Activated T-cell treated with anti-CD3 and anti-CD28 coated beads, Interleukin-2, amount 50 U/mL, for 4 hours (primary cell): ENCODE results near the gene DCAF17. TPM values are rescaled to one million over a fixed set of nuclear protein-coding genes. Genes with fewer than 3 reads are reported as not detected.

Experiments
- ATAC-seq, 2 donors: fragments of 200-7000 bp; cut with Tn5 transposase; one replicate each; pipeline ENCODE4 v1.10.0; 2021
- DNase-seq: peaks from one replicate; pipeline ENCODE4 v3.0.0-alpha.2; 2020
- H3K27me3 Mint-ChIP-seq: one replicate; pipeline ENCODE4 v1.8.0; 2021; ENCODE audit warnings: low read depth, mixed read lengths
- H3K36me3 Mint-ChIP-seq: one replicate; pipeline ENCODE4 v1.8.0; 2022; ENCODE audit warnings: mixed read lengths; ENCODE audit not compliant: insufficient read depth
- H3K4me1 Mint-ChIP-seq: one replicate; pipeline ENCODE4 v1.8.0; 2021; ENCODE audit warnings: low read depth, mixed read lengths
- H3K4me3 Mint-ChIP-seq: one replicate; pipeline ENCODE4 v1.8.0; 2021; ENCODE audit warnings: mild to moderate bottlenecking, moderate library complexity, mixed read lengths
- H3K9me3 Mint-ChIP-seq: one replicate; pipeline ENCODE4 v1.8.0; 2021; ENCODE audit warnings: mixed read lengths
- total RNA-seq, 3 donors: library from RNA; stranded (reverse); gene quantifications; one replicate each; pipeline ENCODE4 v1.2.1, GENCODE V29; 2021

DCAF17 gene
- total RNA-seq, 3 donors from 2014 or later: 19.1 to 26.9 (median 23.0) TPM

DNA sequence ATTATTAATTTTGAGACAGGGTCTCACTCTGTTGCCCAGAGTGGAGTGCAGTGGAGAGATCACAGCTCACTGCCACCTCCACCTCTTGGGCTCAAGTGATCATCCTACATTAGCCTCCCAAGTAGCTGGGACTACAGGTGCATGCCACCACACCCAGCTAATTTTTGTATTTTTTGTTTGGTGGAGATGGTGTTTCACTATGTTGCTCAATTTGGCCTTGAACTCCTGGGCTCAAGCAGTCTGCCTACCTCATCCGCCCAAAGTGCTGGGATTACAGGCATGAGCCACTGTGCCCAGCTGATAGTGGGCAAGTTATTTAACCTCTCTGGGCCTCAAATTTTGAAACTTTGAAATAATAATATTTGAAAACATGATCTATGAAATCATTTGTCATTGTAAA is 26.5 kb downstream of the DCAF17 start:
- no peaks in the 10 kb centered on the region for H3K9me3 Mint-ChIP-seq
- H3K27me3 Mint-ChIP-seq: no peaks in the 10 kb centered on the region
- peaks cover 5% of the 10 kb centered on the region for H3K4me1 Mint-ChIP-seq
- no peak for DNase-seq
- H3K36me3 Mint-ChIP-seq: peaks cover 39% of the 10 kb centered on the region
- ATAC-seq: no peak
- no peak overlapping the region for H3K4me3 Mint-ChIP-seq

DNA sequence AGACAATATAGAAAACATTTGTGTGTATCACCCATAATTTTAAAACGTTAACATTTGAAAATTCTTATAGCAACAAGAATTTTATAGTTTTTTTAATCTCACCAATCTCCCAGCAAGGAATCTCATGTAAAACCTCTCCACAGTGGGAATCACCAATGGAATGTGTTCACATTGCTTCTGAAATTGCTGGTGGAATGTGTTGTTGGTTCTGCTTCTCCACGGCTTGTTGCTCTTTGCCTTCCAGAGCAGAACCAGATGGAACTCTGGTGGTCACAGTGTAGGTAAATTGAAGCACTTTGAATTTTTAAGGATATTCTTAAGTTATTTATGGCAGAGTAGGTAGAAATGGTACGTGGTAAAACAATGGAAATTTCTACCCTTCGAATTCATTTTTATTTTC is 35.1 kb downstream of the DCAF17 start:
- Mint-ChIP-seq H3K4me1 (no peaks in the 10 kb centered on the region), H3K9me3 (no peaks in the 10 kb centered on the region), H3K36me3 (peaks cover 39% of the 10 kb centered on the region), H3K27me3 (no peaks in the 10 kb centered on the region), H3K4me3 (no peak overlapping the region)
- ATAC-seq (no peak), DNase-seq (no peak)

DNA sequence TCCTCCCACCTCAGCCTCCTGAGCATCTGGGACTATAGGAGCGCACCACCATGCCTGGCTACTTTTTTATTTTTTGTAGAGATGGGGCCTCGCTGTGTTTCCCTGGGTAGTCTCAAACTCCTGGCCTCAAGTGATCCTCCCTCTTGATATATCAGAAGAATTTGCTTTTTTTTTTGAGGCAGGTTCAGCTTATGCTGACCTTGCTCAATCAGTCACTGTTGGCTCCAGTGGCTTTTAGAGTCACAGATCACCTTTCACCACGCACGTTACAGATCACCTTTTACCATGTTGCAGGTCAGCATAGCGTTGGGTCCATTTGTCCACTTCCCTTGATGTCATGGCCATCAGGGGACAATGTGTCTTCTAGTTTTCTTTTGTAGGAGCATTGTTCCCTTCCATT is 36.1 kb downstream of the DCAF17 start:
- DNase-seq: no peak
- no peak for ATAC-seq
- H3K36me3 Mint-ChIP-seq: peaks cover 44% of the 10 kb centered on the region
- H3K4me3 Mint-ChIP-seq: no peak overlapping the region
- no peaks in the 10 kb centered on the region for H3K4me1 Mint-ChIP-seq
- no peaks in the 10 kb centered on the region for H3K9me3 Mint-ChIP-seq
- H3K27me3 Mint-ChIP-seq: no peaks in the 10 kb centered on the region

DNA sequence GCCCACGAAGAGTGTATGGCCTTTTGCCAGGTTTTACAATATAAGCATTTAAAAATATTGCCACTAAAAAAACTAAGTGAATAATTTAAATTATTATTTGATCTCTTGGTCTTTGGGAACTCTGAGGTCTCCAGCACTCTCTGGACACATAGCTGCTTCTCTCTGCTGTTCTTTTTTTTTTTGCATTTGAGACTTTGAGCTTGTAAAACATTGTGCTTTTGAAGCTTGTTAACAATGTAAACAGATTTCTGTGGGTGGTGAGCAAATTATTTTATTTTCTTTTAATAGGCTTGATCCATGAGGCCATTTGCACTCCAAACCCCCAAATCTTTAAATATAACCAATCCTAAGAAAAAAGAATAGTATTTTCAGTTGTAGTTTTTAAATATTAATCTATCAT is 42.0 kb downstream of the DCAF17 start:
- ATAC-seq (no peak), DNase-seq (no peak)
- Mint-ChIP-seq H3K4me1 (no peaks in the 10 kb centered on the region), H3K36me3 (peaks cover 39% of the 10 kb centered on the region), H3K27me3 (no peaks in the 10 kb centered on the region), H3K4me3 (no peak overlapping the region), H3K9me3 (no peaks in the 10 kb centered on the region)

DNA sequence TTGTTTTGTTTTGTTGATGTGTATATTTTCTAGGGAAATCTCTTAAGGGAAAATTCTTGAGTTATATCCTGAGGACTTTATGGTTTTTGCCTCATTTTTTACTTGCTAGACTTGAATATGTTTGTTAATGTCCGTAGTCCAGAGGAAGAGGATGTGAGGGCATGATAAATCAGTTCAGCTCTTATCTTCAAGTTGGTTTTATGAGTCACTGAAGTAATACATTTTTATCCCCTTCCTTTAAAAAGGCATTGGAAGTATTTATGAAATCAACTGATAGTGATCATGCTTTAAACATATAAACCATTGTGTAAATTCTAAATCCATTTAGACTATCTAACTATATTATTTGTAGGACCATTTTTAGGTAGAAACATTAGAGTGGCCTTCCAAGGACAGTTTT is 44.3 kb downstream of the DCAF17 start:
- ATAC-seq (no peak), DNase-seq (no peak)
- Mint-ChIP-seq H3K4me3 (no peak overlapping the region), H3K27me3 (no peaks in the 10 kb centered on the region), H3K4me1 (no peaks in the 10 kb centered on the region), H3K9me3 (no peaks in the 10 kb centered on the region), H3K36me3 (peaks cover 47% of the 10 kb centered on the region)

DNA sequence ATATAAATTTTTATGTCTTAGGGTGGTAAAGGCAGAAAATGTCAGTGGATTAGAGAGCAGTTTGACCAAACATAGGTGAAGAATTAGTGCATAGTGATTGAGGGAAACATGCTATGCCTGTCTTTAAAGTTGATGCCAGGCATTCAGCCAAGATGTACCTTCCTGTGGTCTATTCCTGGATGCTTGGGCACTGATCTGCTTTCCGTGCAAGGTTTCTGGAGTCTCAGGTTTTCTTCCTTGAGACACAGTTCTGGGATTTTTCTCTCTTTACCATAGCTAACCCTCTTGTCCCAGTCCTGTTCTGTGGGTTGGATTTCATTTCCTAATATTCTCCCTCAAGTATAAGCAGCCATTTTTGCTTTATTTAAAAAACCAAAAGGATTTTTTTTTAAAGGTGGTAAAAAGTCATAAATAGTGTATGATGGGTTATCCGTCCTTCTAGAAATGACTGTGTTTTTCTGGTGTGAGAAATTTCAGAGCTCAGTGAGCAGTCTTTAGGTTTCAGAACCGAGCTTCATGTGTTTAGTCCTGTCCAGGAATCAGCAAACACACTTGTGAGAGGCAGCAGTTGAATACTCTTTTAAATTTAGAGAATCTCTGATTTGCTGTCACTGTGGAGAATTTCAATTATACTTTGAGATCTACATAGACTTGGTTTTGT is 45.3 kb downstream of the DCAF17 start:
- peaks cover 44% of the 10 kb centered on the region for H3K36me3 Mint-ChIP-seq

DNA sequence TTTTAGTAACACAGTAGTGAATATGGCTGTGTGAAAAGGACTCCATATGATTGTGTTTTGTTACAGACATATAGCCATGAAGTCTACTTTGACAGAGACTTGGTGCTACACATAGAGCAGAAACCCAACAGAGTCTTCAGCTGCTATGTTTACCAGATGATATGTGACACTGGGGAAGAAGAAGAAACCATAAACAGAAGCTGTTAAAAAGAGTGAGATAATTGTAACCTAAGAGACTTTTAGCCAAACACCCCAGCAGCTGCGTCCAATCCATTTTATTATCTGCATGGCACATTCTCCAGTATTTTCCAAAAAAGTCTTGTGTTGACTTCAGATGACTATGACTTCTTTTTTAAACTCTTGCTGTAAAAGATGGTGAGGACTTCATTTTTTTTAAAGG is 46.9 kb downstream of the DCAF17 start:
- H3K4me3 Mint-ChIP-seq: no peak overlapping the region
- no peaks in the 10 kb centered on the region for H3K9me3 Mint-ChIP-seq
- no peak for ATAC-seq
- H3K4me1 Mint-ChIP-seq: peaks cover 10% of the 10 kb centered on the region
- H3K27me3 Mint-ChIP-seq: no peaks in the 10 kb centered on the region
- peaks cover 44% of the 10 kb centered on the region for H3K36me3 Mint-ChIP-seq
- no peak for DNase-seq

More for the DNA sequence above, 45.3 kb downstream of the DCAF17 start:
- Mint-ChIP-seq H3K9me3 (no peaks in the 10 kb centered on the region), H3K27me3 (no peaks in the 10 kb centered on the region), H3K4me1 (no peaks in the 10 kb centered on the region), H3K4me3 (no peak overlapping the region)
- no peak for ATAC-seq
- no peak for DNase-seq

DNA sequence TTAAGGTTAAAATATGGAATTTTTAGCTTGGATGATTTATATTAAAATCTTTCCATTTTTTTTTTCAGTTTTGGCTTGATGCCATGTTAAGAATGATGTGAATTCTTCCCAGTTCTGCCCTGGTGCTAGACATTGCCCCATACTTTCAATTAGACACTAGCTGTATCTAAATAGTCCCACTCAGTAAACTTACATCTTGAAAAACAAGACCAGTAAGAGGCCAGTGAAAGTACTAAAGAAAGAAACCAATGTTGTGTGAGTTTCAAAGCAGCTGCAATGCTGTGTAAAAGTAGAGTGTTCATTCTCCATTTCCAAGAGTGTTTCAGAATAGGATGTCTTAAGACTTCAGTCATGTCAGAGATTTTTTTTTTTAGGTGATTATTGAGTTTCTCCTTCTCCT is 48.3 kb downstream of the DCAF17 start:
- Mint-ChIP-seq H3K27me3 (no peaks in the 10 kb centered on the region), H3K36me3 (peaks cover 49% of the 10 kb centered on the region), H3K9me3 (no peaks in the 10 kb centered on the region), H3K4me3 (no peak overlapping the region), H3K4me1 (peaks cover 10% of the 10 kb centered on the region)
- DNase-seq: no peak
- ATAC-seq: no peak

DNA sequence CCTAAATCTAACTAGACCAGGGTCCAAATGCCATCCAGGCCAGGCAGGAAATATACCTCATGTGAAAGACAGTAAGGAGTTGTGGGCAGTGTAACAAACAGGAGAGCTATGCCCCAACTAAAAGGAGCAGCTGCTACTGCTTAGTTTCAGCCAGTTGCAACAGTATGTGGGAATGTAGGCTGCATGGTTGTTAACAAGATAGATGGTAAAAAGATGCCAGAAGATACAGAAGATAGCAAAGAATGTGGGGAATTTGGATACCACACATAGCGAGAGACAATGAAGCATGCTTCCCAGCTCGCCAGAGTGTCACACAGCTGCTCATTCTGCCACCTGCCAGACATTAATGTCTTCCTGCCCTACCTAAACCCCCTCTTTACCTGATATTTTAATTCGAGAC is 48.9 kb downstream of the DCAF17 start:
- Mint-ChIP-seq H3K9me3 (no peaks in the 10 kb centered on the region), H3K36me3 (peaks cover 49% of the 10 kb centered on the region)
- ATAC-seq: no peak

DNA sequence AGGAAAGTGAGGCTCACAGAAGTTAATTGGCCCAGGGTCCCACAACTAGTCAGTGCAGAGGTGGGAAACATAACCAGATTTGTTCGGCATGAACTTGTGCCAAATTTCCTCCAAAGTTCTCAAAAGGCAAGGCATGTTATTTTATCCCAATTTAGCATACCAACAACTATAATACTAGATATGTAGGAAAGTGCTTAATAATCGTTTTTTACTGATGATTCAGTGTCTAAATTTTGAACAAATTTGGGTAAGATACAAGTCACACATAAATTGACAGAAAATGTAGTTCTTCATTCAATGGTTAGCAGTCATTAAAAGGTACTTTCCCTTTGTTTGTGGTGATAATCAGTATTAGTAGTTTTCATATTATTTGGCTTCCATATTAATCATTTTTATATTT is 49.8 kb downstream of the DCAF17 start:
- no peak for DNase-seq
- peaks cover 10% of the 10 kb centered on the region for H3K4me1 Mint-ChIP-seq
- peaks cover 3% of the 10 kb centered on the region for H3K9me3 Mint-ChIP-seq
- H3K4me3 Mint-ChIP-seq: no peak overlapping the region
- H3K27me3 Mint-ChIP-seq: no peaks in the 10 kb centered on the region
- no peak for ATAC-seq
- H3K36me3 Mint-ChIP-seq: peaks cover 47% of the 10 kb centered on the region

More for the DNA sequence above, 48.9 kb downstream of the DCAF17 start:
- no peaks in the 10 kb centered on the region for H3K27me3 Mint-ChIP-seq
- H3K4me1 Mint-ChIP-seq: peaks cover 10% of the 10 kb centered on the region
- DNase-seq: no peak
- H3K4me3 Mint-ChIP-seq: no peak overlapping the region

DNA sequence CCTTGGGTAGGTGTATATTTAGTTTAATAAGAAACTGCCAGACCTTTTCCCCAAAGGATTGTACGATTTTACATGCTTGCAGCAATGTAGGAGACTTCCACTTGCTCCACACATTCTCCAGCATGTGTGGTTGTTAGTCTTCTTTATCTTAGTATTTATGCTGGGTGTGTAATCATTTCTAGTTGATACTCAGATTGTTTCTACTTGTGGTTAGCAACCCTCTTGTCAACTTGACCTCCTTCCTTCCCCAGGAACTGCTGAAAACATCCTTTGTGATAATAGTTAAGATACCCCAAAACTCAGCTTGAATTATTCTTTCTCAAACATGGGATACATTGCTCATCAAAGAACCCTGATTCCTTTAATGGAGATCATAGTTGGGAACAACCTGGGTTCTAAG is 51.1 kb downstream of the DCAF17 start:
- Mint-ChIP-seq H3K4me1 (peaks cover 10% of the 10 kb centered on the region), H3K27me3 (no peaks in the 10 kb centered on the region), H3K36me3 (peaks cover 44% of the 10 kb centered on the region), H3K4me3 (no peak overlapping the region), H3K9me3 (peaks cover 3% of the 10 kb centered on the region)
- ATAC-seq: no peak
- no peak for DNase-seq

DNA sequence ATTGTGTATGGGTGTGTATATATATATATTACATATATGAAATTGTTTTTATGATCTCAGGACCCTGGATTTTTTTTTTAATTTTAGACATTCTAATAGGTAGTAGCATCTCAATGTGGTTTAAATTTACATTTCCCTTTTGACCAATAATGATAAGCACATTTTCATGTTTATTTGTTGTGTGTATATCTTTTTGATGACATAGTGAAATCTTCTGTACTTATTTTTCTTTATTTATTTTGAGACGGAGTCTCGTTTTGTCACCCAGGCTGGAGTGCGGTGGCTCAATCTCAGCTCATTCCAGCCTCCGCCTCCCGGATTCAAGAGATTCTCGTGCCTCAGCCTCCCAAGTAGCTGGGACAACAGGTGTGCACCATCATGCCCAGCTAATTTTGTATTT is 53.2 kb downstream of the DCAF17 start:
- Mint-ChIP-seq H3K4me1 (peaks cover 10% of the 10 kb centered on the region), H3K9me3 (peaks cover 3% of the 10 kb centered on the region), H3K36me3 (peaks cover 33% of the 10 kb centered on the region), H3K27me3 (no peaks in the 10 kb centered on the region), H3K4me3 (no peak overlapping the region)
- DNase-seq (no peak), ATAC-seq (no peak)

DNA sequence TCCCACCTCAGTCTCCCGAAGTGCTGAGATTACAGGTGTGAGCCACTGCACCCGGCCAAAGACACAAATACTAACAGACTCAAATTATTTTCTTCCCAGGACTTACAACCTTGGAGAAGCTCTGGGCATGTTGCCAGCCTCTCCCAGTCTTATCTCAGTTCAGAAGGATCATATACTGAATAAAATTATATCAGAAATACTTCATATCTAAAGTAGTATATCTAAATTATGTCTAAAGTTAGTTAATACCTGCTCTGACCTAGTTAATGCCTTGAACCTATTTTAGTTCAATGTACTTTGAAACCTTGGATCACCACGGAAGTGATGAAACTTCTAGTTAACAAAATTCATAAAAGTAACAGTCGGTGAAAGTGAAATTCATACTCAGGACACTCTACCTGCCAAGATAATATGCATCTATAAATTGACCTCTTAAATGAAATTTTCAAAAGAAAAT is 53.8 kb downstream of the DCAF17 start:
- Mint-ChIP-seq H3K36me3 (peaks cover 29% of the 10 kb centered on the region), H3K4me3 (no peak overlapping the region), H3K27me3 (no peaks in the 10 kb centered on the region), H3K4me1 (peaks cover 10% of the 10 kb centered on the region), H3K9me3 (peaks cover 3% of the 10 kb centered on the region)
- ATAC-seq (no peak), DNase-seq (no peak)

DNA sequence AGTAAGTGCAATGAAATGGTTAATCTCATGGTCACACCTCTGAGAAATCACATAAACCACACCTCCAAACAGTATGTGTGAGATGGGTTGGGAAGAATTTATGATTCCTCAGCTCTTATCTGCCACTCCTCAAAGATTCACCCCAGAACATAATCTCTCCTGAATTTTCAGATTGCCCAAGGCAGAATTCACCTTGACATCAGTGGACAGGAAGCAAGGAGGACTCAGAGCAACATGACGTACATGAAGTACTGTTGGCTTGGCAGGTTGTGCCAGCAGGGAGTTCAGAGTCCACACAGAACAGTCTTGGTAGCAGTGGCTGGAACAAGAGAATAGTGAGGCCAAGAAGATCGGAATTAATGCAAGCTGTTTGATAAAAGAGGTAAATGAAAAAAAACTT is 56.6 kb downstream of the DCAF17 start:
- peaks cover 3% of the 10 kb centered on the region for H3K9me3 Mint-ChIP-seq
- H3K27me3 Mint-ChIP-seq: no peaks in the 10 kb centered on the region
- no peaks in the 10 kb centered on the region for H3K4me1 Mint-ChIP-seq
- H3K4me3 Mint-ChIP-seq: no peak overlapping the region
- H3K36me3 Mint-ChIP-seq: peaks cover 14% of the 10 kb centered on the region
- no peak for ATAC-seq
- DNase-seq: no peak

DNA sequence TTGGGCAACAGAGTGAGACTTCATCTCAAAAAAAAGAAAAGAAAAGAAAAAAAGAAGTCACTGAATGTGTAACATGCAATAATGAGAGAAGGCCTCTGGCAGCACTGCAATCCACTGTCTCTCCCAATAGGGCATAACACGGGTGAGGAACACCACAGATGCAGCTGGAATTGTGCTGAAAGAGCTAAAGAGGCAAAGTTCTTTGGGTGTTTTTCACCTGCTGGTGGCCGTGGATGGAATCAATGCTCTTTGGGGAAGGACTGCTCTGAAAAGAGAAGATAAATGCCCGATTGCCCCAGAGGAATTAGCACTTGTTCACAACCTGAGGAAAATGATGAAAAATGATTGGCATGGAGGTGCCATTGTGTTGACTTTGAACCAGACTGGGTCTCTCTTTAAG is 57.3 kb downstream of the DCAF17 start:
- Mint-ChIP-seq H3K27me3 (no peaks in the 10 kb centered on the region), H3K9me3 (peaks cover 5% of the 10 kb centered on the region), H3K4me3 (no peak overlapping the region), H3K36me3 (peaks cover 14% of the 10 kb centered on the region), H3K4me1 (no peaks in the 10 kb centered on the region)
- no peak for DNase-seq
- no peak for ATAC-seq
